NCI-H82 treated with DMSO at 0.1 percent for 48 hours (cell line): Measurements from ENCODE around the gene POC1A.
"Not testable (repeated sequence)": the region's sequence is repeated elsewhere in the genome, so short reads cannot be mapped to it uniquely, and the experiment has no call there.

Experiments
- DNase-seq: peaks from one replicate; lab custom pipeline; 2025; ENCODE audit not compliant: unreplicated experiment; lab: John Stamatoyannopoulos, UW

POC1A gene

DNA sequence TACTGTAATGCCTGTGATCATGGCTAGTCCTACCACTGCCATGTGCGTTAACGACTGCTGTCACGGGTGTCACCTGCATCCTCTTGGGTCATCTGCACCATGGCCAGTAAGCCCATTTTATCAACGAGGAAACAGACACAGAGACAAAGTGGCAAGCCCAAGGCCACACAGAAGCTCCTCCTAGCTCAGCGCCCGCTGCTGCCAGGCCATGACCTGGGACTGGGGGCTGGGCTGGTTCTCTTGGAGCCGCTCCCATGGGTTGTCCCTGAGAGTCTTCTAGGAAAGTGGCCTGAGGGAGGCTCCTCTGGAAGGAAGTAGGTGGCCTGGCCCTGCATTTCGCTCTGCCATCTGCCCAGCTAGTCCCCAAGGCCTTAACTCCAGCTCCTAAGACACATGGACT lies 102.8 kb downstream of the POC1A start:
- DNase-seq: no peak

GRCh38 chr3:52050571-52050970 lies 103.7 kb downstream of the POC1A start:
- DNase-seq: no peak

DNA sequence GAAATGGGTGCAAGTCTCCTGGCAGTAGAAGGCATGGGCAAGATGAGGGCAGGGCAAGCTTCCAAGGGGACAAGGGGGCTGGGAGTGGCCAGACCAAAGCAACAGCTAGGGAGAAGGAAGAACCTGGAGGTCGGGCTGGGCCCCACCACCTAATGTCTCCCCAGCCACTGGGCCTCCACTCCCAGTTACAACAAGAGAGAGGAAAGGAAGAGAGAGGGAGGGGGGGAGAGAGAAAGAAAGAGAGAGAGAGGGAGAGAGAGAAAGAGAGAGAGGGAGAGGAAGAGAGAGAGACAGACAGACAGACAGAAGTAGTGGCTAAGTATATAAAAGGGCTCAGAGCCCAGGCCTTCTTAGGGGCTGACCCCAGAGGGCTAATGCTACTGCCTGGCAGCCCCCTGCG lies 104.7 kb downstream of the POC1A start:
- DNase-seq: no peak

DNA sequence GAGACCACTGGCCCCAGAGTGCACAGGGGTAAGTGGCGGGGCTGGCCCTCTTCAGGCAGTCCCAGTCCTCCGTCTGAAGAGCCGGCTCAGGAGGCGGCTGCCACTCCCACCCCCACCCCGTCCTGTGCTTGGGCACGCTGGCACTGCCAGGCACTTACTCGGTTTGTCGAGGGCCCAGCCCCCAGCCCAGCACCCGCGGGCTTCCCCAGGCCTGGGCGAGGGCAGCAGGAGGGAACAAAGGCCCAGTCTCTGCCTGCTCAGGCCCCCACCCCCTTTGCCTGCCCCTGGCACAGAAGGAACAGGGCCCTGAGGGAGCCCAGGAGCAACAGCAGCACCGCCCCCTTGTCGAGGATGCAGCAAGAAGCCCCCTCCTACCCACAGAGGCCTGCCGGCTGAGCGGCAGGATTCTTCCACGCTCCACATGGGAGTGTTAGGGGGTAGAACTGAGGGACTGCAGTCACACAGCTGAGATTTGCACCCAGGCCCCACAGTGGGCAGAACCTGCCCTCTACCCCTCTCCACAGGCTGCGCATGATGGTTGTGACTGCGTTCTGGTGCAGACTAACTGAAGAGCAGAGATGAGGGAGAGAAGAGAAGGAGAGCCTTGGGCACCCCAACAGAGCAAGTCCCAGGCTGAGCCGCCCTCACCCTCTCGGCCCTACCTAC lies 106.8 kb downstream of the POC1A start:
- no peak for DNase-seq

DNA sequence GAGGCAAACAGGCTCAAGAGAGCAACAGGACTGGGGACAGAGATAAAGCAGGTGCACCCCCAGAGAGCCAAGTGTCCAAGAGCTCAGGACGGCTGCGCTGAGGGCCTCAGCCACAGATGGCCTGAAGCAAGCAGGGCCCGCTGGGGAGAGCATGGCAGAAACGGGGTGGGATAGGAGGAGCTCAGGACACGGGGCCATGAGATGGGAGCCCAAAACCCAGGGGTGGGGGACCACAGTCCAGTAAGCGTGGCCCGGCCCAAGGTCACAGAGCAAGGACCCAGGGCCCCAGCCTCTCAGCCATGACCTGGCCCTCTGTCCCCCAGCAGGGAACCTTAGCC lies 107.4 kb downstream of the POC1A start:
- DNase-seq: no peak

DNA sequence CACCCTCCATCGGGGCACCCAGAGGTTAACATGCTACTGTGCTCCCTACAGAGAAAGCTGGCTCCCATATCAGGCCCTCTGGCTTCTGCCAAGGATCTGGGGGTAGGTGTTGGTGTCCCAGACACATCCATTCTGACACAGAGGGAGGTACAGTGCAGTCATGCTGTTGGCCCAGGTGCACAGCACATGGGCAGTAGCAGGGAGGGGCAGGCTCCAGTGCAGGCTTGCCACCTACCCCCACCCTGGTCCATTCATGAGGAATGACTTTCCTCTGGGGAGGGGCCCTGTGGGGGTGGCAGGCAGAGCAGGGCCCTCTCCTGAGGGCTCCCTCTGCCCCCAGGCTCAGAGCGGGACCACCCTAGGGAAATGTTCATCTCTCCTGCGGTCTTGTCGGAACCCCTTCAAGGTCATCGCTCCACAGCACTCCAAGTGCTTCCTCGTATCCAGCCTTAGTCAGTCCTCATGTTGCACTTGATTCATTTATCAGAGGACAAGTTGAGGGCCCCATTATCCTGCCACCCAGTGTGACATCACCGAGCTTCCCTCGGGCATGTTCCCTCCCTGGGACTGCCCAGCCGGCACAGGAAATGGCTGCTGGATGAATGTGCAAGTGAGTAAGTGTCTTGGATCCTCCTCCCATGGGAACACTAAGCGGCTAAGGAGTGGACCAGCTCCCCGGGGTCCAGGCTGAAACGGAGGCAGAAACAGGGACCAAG lies 107.9 kb downstream of the POC1A start:
- DNase-seq: no peak

DNA sequence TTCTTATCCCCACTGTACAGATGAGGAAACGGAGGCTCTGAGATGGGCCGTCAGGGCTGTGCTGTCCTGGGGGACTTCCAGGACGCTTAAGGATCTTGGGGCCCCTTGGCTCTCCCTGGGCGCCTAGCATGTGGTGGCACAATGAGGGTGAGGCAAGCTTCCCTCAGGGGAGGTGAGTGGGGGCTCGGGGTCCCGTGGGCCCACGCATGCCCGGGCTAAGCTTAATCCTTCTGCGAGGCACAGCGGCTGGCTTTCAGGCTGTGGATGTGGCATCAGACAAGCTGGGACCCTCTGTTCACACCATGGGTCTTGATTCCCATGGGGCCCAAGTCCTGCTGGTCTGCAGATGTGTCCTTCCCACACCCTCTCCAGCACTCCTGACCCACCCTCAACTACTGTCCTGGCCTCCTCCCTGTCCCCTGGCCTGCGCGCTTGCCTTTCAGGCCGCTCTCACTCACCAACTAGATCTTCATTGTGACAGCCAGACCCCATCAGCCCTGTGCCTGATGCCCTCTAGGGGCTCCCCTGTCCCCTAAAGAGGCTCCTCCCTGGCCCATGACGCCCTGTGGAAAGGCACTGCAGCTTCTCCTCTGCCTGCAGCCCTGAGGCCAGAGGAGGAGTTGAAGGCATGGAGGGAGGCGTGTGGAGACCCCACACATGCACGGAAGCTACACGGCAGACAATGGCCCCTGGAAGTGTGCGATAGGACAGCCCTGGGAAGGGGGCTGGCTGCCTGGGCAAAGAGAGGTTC lies 109.2 kb downstream of the POC1A start:
- DNase-seq: no peak

DNA sequence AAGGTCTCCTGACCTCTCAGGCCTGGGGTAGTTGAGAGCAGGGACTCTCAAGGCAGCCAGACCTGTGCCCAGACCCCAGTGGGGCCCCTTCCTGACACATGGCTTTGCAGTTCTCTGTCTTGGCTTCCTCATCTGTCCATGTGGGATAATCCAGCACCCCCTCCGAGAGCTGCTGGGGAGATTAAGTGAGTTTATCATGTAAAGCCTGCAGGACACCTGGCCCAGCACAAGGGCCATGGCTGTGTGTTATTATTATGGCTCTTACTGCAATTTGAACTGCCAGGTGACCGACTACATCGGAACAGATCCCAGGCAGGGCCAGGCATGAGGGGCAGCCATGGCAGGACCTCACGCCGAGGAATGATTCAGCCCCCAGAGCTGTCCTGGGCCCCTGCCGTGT lies 110.5 kb downstream of the POC1A start:
- DNase-seq: peak; percentile 83

- DNase-seq: not testable (repeated sequence)
These were observed 111.2 kb downstream of the POC1A start for GRCh38 chr3:52043039-52043438.

DNA sequence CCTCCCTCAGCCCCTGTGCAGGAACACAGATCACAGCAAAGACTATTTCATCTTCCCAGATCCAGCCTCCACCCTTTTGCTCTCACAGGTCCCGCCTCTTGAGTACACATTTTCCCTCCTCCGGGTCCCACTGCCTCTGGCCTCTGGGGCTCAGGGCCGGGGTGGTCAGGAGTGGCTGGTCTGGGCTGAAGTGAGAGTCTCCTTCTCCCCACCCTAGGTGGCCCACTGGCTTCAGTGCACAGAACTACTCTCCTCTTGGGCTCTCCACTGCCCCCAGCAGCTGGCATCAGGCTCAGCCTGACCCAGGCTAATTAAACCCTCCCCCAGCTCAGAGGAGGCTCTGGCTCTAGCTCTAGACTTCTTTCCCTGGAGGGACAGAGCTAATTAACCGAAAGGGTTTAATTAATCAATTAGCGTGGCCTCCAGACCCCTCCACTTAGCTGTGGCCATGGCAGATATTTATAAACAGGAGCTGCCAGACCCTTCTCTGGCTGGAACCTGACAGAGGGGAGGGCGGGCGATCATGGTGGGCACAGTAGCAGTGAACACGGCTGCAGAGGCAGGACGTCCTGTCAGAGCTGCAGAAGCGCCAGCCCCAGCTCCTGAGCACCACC lies 113.0 kb downstream of the POC1A start:
- peak; percentile 26 for DNase-seq

- no peak for DNase-seq
These were observed 113.6 kb downstream of the POC1A start for GRCh38 chr3:52040600-52040999.

DNA sequence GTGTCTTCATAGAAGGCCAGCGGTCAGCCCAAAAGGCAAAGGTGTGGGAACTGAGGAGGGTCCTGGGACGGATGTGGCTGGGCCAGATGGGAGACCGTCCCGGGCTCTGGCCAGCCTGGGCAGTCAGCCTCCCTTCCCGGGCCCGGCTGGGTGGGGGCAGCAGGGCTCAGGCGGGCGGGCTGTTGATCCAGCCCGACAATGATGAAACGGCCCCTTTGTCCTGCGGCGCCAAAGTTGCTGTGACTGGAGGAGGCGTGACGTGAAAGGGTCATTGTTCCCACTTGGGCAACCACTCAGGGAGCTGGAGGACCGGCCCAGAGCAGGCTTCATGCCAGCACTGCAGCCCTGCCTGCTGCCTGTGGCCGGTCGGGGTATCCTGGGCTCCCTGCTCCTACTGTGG lies 114.4 kb downstream of the POC1A start:
- DNase-seq: no peak

DNA sequence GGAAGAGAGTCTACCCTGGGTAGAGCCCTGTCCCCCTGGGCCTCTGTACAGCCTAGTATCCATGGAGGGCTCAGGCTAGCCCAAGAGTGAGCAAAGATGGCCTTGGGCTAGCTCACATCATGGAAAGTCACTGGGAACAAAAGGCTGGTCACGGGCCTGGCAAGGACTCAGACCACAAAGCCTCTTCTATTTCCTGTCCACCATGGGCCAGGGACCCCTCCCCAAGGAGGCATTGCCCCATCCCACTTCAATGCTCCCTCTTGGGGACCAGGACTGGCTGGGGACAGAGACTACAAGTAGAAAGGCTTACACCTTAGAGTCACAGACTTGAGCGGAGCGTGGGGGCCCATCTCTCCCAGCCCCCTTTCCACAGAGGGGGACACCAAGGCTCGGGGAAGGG lies 114.8 kb downstream of the POC1A start:
- no peak for DNase-seq

- no peak for DNase-seq
These were observed 116.0 kb downstream of the POC1A start for GRCh38 chr3:52038227-52038626.

DNA sequence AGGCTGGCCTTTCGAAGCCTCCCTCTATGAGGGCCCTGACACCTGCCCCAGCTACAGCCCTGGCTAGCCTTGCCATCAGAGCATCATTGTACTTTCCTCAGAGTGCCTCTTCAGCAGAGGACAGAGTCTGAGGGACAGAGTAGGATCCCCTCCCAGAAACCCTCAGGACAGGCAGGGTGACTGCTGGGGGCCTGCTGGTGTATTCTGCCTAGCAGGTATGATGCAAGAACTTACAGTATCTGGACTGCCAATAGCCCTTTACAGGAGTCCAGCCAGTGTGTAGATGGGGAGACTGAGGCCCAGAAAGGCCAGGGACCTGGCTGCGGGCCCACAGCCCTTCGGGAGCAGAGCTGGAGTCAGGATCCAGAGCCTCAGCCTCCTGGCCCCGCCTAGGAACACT lies 116.9 kb downstream of the POC1A start:
- no peak for DNase-seq

DNA sequence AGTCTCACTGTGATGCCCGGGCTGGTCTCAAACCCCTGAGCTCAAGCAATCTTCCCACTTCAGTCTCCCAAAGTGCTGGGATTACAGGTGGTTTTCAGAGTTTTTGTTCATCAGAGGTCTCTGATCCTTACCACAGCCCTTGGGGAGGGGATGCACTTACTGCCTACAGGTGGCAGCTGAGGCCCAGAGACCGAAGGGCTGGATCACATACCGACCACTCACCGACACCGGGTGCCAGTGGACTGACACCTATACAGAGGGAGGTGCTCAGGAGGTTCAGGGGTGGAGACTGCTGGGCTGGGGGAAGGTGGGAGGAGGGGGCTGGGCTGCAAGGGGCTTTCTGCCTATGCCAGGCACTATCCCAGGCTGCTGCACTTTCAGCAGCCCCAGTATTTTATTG lies 117.4 kb downstream of the POC1A start:
- DNase-seq: no peak

- DNase-seq: no peak
These were observed 118.0 kb downstream of the POC1A start for GRCh38 chr3:52036222-52036694.

DNA sequence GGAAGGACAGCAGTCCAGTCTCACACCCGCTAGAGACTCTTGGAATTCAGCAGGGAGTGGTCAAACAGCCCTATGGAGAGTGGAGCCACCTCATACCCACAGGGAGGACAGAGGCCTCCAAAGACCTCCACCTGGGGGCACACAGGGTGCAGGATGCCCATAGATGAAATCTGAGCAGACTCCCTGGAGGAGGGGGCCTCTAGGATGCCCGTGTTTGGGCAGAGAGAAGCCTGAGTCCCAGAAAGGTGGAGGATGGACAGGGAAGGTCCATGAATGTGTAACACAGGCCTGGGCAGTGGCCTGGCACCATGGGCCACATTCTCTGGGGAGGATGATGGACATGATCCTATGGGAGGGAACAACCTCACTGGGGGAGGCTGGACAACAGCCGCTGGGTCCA lies 119.6 kb downstream of the POC1A start:
- DNase-seq: no peak

DNA sequence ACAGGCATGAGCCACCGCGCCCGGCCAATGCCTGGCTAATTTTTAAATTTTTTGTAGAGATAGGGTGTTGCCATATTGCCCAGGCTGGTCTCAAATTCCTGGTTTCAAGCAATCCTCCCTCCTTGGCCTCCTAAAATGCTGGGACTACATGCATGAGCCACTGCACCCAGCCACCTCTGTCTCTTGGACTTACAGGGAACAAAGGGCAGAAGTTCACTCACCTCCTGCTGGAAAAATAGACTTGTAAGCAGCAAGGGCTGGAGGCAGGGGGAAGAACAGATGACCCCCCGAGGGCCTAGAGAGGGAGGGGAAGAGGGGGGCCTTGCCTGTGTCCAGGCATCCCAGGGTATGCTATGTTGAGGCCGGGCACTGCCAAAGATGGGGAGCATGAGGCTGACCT lies 120.0 kb downstream of the POC1A start:
- DNase-seq: no peak

- not testable (repeated sequence) for DNase-seq
These were observed 120.5 kb downstream of the POC1A start for GRCh38 chr3:52033748-52034147.

- DNase-seq: peak; percentile 57
These were observed 121.4 kb downstream of the POC1A start for GRCh38 chr3:52032702-52033408.
